ENCODE results near the gene SYT9. TPM values are rescaled to one million over a fixed set of nuclear protein-coding genes. Genes with fewer than 3 reads are reported as not detected.

The SYT9 gene
- total and polyA plus RNA-seq, 4 donors: 0.05 to 5.4 (median 2.6) TPM

DNA sequence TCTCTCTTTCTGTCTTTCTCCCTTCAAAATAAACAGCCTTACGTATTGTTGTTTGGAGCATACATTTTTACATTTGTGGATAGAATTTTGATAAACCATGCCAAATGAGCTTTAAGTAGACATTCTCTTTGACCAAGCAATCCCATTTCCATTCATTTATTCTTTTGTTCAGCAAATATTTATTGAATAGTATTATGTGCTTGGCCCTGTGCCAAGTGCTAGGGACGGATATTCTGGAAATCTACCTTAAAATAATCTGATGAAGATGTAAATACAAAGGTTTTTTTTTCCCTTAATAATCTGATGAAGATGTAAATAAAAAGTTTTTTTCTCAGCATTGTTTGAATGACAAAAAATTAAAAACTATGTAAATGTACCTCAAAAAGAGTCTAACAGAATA lies 235.7 kb downstream of the SYT9 start:
- no peak for DNase-seq (ENCODE audit: low spot score)
- Histone ChIP-seq H3K36me3 (ENCODE audit: control insufficient read depth in 4 of 4, insufficient read depth in 3 of 4, low read depth in 1 of 4, low read length in 3 of 4) (peaks cover 0 to 2% (median 0%) of the 10 kb centered on the region in 4 donors), H3K27me3 (ENCODE audit: control insufficient read depth in 4 of 4, insufficient read depth in 4 of 4, low read length in 3 of 4) (no peaks in the 10 kb centered on the region), H3K27ac (ENCODE audit: low read depth in 1 of 2, low read length in 2 of 2) (no peak overlapping the region), H3K4me1 (ENCODE audit: control insufficient read depth in 4 of 4, insufficient read depth in 4 of 4, low read length in 3 of 4) (peaks cover 0 to 9% (median 2%) of the 10 kb centered on the region in 4 donors), H3K9me3 (ENCODE audit: control insufficient read depth in 4 of 4, low read length in 3 of 4) (no peaks in the 10 kb centered on the region), H3K9ac (ENCODE audit: low read depth in 1 of 2, low read length in 2 of 2) (no peak overlapping the region), H3K4me3 (ENCODE audit: low read depth in 1 of 3, low read length in 3 of 3) (no peak overlapping the region)
- TF ChIP-seq JUND (IDR thresholded peaks at IDR 0.05): no peak
- TF ChIP-seq, protein P1, sequence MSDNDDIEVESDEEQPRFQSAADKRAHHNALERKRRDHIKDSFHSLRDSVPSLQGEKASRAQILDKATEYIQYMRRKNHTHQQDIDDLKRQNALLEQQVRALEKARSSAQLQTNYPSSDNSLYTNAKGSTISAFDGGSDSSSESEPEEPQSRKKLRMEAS (IDR thresholded peaks at IDR 0.05): no peak
- TF ChIP-seq, protein P2, sequence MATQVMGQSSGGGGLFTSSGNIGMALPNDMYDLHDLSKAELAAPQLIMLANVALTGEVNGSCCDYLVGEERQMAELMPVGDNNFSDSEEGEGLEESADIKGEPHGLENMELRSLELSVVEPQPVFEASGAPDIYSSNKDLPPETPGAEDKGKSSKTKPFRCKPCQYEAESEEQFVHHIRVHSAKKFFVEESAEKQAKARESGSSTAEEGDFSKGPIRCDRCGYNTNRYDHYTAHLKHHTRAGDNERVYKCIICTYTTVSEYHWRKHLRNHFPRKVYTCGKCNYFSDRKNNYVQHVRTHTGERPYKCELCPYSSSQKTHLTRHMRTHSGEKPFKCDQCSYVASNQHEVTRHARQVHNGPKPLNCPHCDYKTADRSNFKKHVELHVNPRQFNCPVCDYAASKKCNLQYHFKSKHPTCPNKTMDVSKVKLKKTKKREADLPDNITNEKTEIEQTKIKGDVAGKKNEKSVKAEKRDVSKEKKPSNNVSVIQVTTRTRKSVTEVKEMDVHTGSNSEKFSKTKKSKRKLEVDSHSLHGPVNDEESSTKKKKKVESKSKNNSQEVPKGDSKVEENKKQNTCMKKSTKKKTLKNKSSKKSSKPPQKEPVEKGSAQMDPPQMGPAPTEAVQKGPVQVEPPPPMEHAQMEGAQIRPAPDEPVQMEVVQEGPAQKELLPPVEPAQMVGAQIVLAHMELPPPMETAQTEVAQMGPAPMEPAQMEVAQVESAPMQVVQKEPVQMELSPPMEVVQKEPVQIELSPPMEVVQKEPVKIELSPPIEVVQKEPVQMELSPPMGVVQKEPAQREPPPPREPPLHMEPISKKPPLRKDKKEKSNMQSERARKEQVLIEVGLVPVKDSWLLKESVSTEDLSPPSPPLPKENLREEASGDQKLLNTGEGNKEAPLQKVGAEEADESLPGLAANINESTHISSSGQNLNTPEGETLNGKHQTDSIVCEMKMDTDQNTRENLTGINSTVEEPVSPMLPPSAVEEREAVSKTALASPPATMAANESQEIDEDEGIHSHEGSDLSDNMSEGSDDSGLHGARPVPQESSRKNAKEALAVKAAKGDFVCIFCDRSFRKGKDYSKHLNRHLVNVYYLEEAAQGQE (IDR thresholded peaks at IDR 0.05): no peak
- no peak for TF ChIP-seq FOXA1 (IDR thresholded peaks at IDR 0.05)
- TF ChIP-seq, protein P3, sequence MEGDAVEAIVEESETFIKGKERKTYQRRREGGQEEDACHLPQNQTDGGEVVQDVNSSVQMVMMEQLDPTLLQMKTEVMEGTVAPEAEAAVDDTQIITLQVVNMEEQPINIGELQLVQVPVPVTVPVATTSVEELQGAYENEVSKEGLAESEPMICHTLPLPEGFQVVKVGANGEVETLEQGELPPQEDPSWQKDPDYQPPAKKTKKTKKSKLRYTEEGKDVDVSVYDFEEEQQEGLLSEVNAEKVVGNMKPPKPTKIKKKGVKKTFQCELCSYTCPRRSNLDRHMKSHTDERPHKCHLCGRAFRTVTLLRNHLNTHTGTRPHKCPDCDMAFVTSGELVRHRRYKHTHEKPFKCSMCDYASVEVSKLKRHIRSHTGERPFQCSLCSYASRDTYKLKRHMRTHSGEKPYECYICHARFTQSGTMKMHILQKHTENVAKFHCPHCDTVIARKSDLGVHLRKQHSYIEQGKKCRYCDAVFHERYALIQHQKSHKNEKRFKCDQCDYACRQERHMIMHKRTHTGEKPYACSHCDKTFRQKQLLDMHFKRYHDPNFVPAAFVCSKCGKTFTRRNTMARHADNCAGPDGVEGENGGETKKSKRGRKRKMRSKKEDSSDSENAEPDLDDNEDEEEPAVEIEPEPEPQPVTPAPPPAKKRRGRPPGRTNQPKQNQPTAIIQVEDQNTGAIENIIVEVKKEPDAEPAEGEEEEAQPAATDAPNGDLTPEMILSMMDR (IDR thresholded peaks at IDR 0.05; ENCODE audit: low read depth, low read length, missing input control): no peak
- no peak for TF ChIP-seq TAF1 (conservative IDR thresholded peaks at IDR 0.05)
- no peak for TF ChIP-seq SP1 (IDR thresholded peaks at IDR 0.05)
- no peak for TF ChIP-seq RXRA (IDR thresholded peaks at IDR 0.05)
- TF ChIP-seq EGR1 (IDR thresholded peaks at IDR 0.05; ENCODE audit: low read depth in 2 of 2): no peak
- no peak for TF ChIP-seq YY1 (IDR thresholded peaks at IDR 0.05)
- TF ChIP-seq RAD21 (IDR thresholded peaks at IDR 0.05): no peak
- TF ChIP-seq NR2F2 (IDR thresholded peaks at IDR 0.05): no peak
- TF ChIP-seq, protein P4, sequence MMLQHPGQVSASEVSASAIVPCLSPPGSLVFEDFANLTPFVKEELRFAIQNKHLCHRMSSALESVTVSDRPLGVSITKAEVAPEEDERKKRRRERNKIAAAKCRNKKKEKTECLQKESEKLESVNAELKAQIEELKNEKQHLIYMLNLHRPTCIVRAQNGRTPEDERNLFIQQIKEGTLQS (IDR thresholded peaks at IDR 0.05): no peak
- TF ChIP-seq GABPA (IDR thresholded peaks at IDR 0.05 in 1 of 2, conservative IDR thresholded peaks at IDR 0.05 in 1 of 2): no peak
- 67% methylated on average over 2 of the region's 2 CpGs for WGBS

DNA sequence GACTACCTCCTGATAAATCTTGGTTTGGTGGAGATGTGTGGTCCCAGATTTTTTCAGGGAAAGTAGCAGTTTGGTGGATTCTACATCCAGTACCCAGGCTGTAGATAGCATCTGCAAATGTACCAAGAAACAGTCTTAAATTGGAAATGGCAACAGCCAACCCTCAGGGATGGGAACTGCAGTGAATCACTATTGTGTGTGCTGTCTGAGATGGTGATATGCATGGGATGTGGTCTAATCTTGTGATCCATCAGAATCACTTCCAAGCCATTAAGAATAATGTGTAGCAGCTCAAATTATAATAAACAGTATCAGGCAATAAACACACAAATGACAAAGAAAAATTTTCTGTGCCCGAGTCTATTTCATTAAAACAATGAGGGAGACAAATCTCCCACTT lies 237.0 kb downstream of the SYT9 start:
- 95% methylated on average over 1 of the region's 1 CpG for WGBS
- H3K27ac ChIP-seq (ENCODE audit: low read depth in 1 of 2, low read length in 2 of 2): no peak overlapping the region
- peaks cover 0 to 9% (median 2%) of the 10 kb centered on the region in 4 donors for H3K4me1 ChIP-seq (ENCODE audit: control insufficient read depth in 4 of 4, insufficient read depth in 4 of 4, low read length in 3 of 4)
- peaks cover 0 to 2% (median 0%) of the 10 kb centered on the region in 4 donors for H3K36me3 ChIP-seq (ENCODE audit: control insufficient read depth in 4 of 4, insufficient read depth in 3 of 4, low read depth in 1 of 4, low read length in 3 of 4)
- no peaks in the 10 kb centered on the region for H3K9me3 ChIP-seq (ENCODE audit: control insufficient read depth in 4 of 4, low read length in 3 of 4)
- DNase-seq (ENCODE audit: low spot score): no peak
- H3K27me3 ChIP-seq (ENCODE audit: control insufficient read depth in 4 of 4, insufficient read depth in 4 of 4, low read length in 3 of 4): no peaks in the 10 kb centered on the region
- no peak overlapping the region for H3K4me3 ChIP-seq (ENCODE audit: low read depth in 1 of 3, low read length in 3 of 3)
- H3K9ac ChIP-seq (ENCODE audit: low read depth in 1 of 2, low read length in 2 of 2): no peak overlapping the region
- TF ChIP-seq GABPA (IDR thresholded peaks at IDR 0.05 in 1 of 2, conservative IDR thresholded peaks at IDR 0.05 in 1 of 2) (no peak), RAD21 (IDR thresholded peaks at IDR 0.05) (no peak), EGR1 (IDR thresholded peaks at IDR 0.05; ENCODE audit: low read depth in 2 of 2) (no peak), FOXA1 (IDR thresholded peaks at IDR 0.05) (no peak), JUND (IDR thresholded peaks at IDR 0.05) (no peak), HNF4A (conservative IDR thresholded peaks at IDR 0.05) (no peak), YY1 (IDR thresholded peaks at IDR 0.05) (no peak), FOXA2 (IDR thresholded peaks at IDR 0.05) (no peak), SP1 (IDR thresholded peaks at IDR 0.05) (no peak), TAF1 (conservative IDR thresholded peaks at IDR 0.05) (no peak), RXRA (IDR thresholded peaks at IDR 0.05) (no peak), HNF4G (IDR thresholded peaks at IDR 0.05) (no peak)
- TF ChIP-seq, protein P2 (IDR thresholded peaks at IDR 0.05): no peak
- TF ChIP-seq, protein P3 (IDR thresholded peaks at IDR 0.05; ENCODE audit: low read depth, low read length, missing input control): no peak
- TF ChIP-seq, protein P4 (IDR thresholded peaks at IDR 0.05): no peak

All from liver (tissue), 9 donors.